Measurements from ENCODE around the gene CSTPP1. TPM values are rescaled to one million over a fixed set of nuclear protein-coding genes. Genes with fewer than 3 reads are reported as not detected.
A peak's percentile ranks its signal among the peaks of the same experiment; 100 is the strongest.

Gene CSTPP1
- total and polyA plus RNA-seq, 2 donors (not counting 1 experiment from before 2014, with no cell fraction given): 15.5 to 34.1 TPM

GRCh38 chr11:47002390-47002789 is 65.8 kb downstream of the CSTPP1 start:
- no peaks in the 10 kb centered on the region for H4K20me1 ChIP-seq (ENCODE audit: control insufficient read depth, extremely low read depth, insufficient read depth, low read length)
- no peak overlapping the region for H3K27ac ChIP-seq (ENCODE audit: insufficient read depth, low read length)
- H3K9me3 ChIP-seq (ENCODE audit: control insufficient read depth, insufficient read depth, low read depth, low read length): no peaks in the 10 kb centered on the region
- no peaks in the 10 kb centered on the region for H3K27me3 ChIP-seq (ENCODE audit: control insufficient read depth, insufficient read depth, low read length)
- H3K4me1 ChIP-seq (ENCODE audit: control insufficient read depth, extremely low read depth, insufficient read depth, low read length): peaks cover 3% of the 10 kb centered on the region
- no peak overlapping the region for H2AFZ ChIP-seq (ENCODE audit: low read length)
- H3K36me3 ChIP-seq (ENCODE audit: control insufficient read depth, insufficient read depth, low read length): no peaks in the 10 kb centered on the region
- TF ChIP-seq EZH2 (IDR thresholded peaks at IDR 0.05; ENCODE audit: low read length, missing control alignments) (no peak), CTCF (conservative IDR thresholded peaks at IDR 0.05 in 1 of 2, IDR thresholded peaks at IDR 0.05 in 1 of 2; ENCODE audit: low read depth in 1 of 2, low read length in 2 of 2) (no peak)
- H3K9ac ChIP-seq (ENCODE audit: insufficient read depth, low read length): no peak overlapping the region
- H3K4me2 ChIP-seq (ENCODE audit: extremely low read depth, insufficient read depth, low read length): no peak overlapping the region
- no peak for DNase-seq (ENCODE audit: low read depth in 2 of 2)
- no peaks in the 10 kb centered on the region for H3K79me2 ChIP-seq (ENCODE audit: control insufficient read depth, insufficient read depth, low read length)
- no peak overlapping the region for H3K4me3 ChIP-seq (replicated peaks in 1 of 4; ENCODE audit: control extremely low read depth in 1 of 4, insufficient read depth in 1 of 4, low read depth in 3 of 4, low read length in 4 of 4)

GRCh38 chr11:47003180-47003877 is 66.8 kb downstream of the CSTPP1 start:
- no peak overlapping the region for H3K27ac ChIP-seq (ENCODE audit: insufficient read depth, low read length)
- H3K9ac ChIP-seq (ENCODE audit: insufficient read depth, low read length): no peak overlapping the region
- no peaks in the 10 kb centered on the region for H3K36me3 ChIP-seq (ENCODE audit: control insufficient read depth, insufficient read depth, low read length)
- H3K9me3 ChIP-seq (ENCODE audit: control insufficient read depth, insufficient read depth, low read depth, low read length): no peaks in the 10 kb centered on the region
- DNase-seq (ENCODE audit: low read depth in 2 of 2): no peak
- no peak overlapping the region for H3K4me3 ChIP-seq (replicated peaks in 1 of 4; ENCODE audit: control extremely low read depth in 1 of 4, insufficient read depth in 1 of 4, low read depth in 3 of 4, low read length in 4 of 4)
- H3K4me2 ChIP-seq (ENCODE audit: extremely low read depth, insufficient read depth, low read length): no peak overlapping the region
- no peaks in the 10 kb centered on the region for H3K79me2 ChIP-seq (ENCODE audit: control insufficient read depth, insufficient read depth, low read length)
- TF ChIP-seq CTCF (conservative IDR thresholded peaks at IDR 0.05 in 1 of 2, IDR thresholded peaks at IDR 0.05 in 1 of 2; ENCODE audit: low read depth in 1 of 2, low read length in 2 of 2) (no peak), EZH2 (IDR thresholded peaks at IDR 0.05; ENCODE audit: low read length, missing control alignments) (no peak)
- H4K20me1 ChIP-seq (ENCODE audit: control insufficient read depth, extremely low read depth, insufficient read depth, low read length): no peaks in the 10 kb centered on the region
- H3K27me3 ChIP-seq (ENCODE audit: control insufficient read depth, insufficient read depth, low read length): no peaks in the 10 kb centered on the region
- H2AFZ ChIP-seq (ENCODE audit: low read length): no peak overlapping the region
- H3K4me1 ChIP-seq (ENCODE audit: control insufficient read depth, extremely low read depth, insufficient read depth, low read length): peaks cover 3% of the 10 kb centered on the region

GRCh38 chr11:47004595-47005033 is 68.1 kb downstream of the CSTPP1 start:
- H3K9me3 ChIP-seq (ENCODE audit: control insufficient read depth, insufficient read depth, low read depth, low read length): no peaks in the 10 kb centered on the region
- H3K4me1 ChIP-seq (ENCODE audit: control insufficient read depth, extremely low read depth, insufficient read depth, low read length): peaks cover 3% of the 10 kb centered on the region
- no peak overlapping the region for H3K4me3 ChIP-seq (replicated peaks in 1 of 4; ENCODE audit: control extremely low read depth in 1 of 4, insufficient read depth in 1 of 4, low read depth in 3 of 4, low read length in 4 of 4)
- H3K4me2 ChIP-seq (ENCODE audit: extremely low read depth, insufficient read depth, low read length): no peak overlapping the region
- TF ChIP-seq EZH2 (IDR thresholded peaks at IDR 0.05; ENCODE audit: low read length, missing control alignments) (no peak), CTCF (conservative IDR thresholded peaks at IDR 0.05 in 1 of 2, IDR thresholded peaks at IDR 0.05 in 1 of 2; ENCODE audit: low read depth in 1 of 2, low read length in 2 of 2) (no peak)
- no peak overlapping the region for H3K9ac ChIP-seq (ENCODE audit: insufficient read depth, low read length)
- H4K20me1 ChIP-seq (ENCODE audit: control insufficient read depth, extremely low read depth, insufficient read depth, low read length): no peaks in the 10 kb centered on the region
- H3K36me3 ChIP-seq (ENCODE audit: control insufficient read depth, insufficient read depth, low read length): no peaks in the 10 kb centered on the region
- H3K27me3 ChIP-seq (ENCODE audit: control insufficient read depth, insufficient read depth, low read length): no peaks in the 10 kb centered on the region
- H2AFZ ChIP-seq (ENCODE audit: low read length): no peak overlapping the region
- H3K27ac ChIP-seq (ENCODE audit: insufficient read depth, low read length): no peak overlapping the region
- peak; percentile 97 to 98 for DNase-seq (ENCODE audit: low read depth in 2 of 2)
- H3K79me2 ChIP-seq (ENCODE audit: control insufficient read depth, insufficient read depth, low read length): no peaks in the 10 kb centered on the region
